SK-MEL-5 (cell line): Measurements from ENCODE around the gene MANBA. TPM values are rescaled to one million over a fixed set of nuclear protein-coding genes. Genes with fewer than 3 reads are reported as not detected.
A peak's percentile ranks its signal among the peaks of the same experiment; 100 is the strongest.
"Not testable (repeated sequence)": the region's sequence is repeated elsewhere in the genome, so short reads cannot be mapped to it uniquely, and the experiment has no call there.

ENCODE experiments used
- DNase-seq: peaks from one replicate; pipeline ENCODE4 v3.0.0-alpha.2; 2016; ENCODE audit warnings: low read depth, low spot score
- in situ Hi-C: cut with HindIII; loops from 2 replicates; pipeline ENCODE4 v1.10.0; 2016; ENCODE audit warnings: low sequenced_read_pairs, high pct_unique_total_duplicates, low pct_unique_long_range_greater_than_20kb
- total RNA-seq: library from RNA; depleted of rRNA; stranded (reverse); fragments of >200 nt; shearing (Covaris generic); gene quantifications from 2 replicates; pipeline ENCODE4 v1.2.3, GENCODE V29; 2014

The MANBA gene
- total RNA-seq, 1 experiment from 2014 or later: 41.7 TPM

DNA sequence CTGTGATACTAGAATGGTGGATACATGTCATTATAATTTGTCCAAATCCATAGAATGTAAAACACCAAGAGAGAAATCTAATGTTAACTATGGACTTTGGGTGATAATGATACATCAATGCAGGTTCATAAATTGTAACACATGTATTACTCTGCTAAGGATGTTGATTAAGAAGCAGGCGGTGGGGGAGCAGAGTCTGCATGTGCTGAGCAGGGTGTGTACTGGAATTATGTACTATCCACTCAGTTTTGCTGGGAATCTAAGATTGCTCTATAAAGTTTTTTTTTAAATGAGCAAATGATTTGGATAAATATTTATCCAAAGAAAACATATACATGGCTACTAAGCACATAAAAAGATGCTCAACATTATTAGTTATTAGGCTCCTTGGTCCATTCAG, 15.0 kb upstream of the MANBA start:
- no peak for DNase-seq
- in situ Hi-C loops: no loop called here

DNA sequence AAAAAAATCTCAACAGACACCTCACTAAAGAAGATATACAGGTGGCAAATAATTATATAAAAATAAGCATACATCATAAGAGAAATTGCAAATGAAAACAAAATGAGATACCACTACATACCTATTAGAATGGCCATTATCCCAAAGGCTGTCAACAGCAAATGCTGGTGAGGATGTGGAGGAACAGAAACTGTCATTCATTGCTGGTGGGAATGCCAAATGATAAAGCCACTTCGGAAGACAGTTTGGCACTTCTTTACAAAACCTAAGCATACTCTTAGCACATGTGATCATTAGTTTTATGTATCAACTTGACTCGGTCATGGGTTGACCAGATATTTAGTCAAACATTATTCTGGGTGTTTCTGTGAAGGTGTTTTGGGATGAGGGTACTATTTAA, 13.5 kb upstream of the MANBA start:
- in situ Hi-C loops: no loop called here
- DNase-seq: no peak

DNA sequence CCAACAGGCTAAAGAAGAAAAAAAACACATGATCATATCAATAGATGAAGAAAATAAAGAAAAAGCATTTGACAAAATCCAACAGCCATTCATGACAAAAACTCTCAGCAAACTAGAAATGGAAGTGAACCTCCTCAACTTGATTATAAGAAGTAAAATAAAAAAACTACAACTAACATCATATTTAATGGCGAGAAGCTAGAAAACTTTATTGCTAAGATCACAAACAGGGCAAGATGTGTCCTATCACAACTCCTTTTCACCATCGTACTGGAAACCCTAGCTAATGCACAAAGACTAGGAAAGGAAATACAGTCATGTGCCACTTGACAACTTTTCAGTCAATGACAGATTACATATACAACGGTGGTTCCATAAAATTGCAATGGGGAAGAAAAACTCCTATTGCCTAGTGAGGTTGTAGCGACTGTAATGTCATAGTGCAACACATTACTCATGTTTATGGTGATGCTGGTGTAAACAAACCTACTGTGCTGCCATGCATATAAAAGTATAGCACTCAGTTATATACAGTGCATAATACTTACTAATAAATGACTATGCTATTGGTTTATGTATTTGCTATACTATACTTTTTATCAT, 12.1 kb upstream of the MANBA start:
- DNase-seq: no peak
- in situ Hi-C loops: no loop called here

DNA sequence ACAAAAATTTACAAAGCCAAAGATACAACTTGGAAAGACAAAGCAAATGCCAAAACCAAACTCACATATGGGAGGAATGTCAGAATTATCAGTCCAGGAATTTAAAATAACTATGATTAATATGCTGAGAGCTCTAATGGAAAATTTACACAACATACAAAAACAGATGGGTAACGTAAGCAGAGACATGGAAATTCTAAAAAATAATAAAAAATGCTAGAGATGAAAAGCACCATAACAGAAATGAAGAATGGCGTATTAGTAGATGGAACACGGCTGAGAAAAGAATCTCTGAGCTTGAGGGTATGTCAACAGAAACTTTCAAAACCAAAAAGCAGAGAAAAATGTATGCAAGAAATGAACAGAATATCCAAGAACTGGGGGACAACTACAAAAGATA, 4.1 kb upstream of the MANBA start:
- no peak for DNase-seq
- in situ Hi-C loops: no loop called here

DNA sequence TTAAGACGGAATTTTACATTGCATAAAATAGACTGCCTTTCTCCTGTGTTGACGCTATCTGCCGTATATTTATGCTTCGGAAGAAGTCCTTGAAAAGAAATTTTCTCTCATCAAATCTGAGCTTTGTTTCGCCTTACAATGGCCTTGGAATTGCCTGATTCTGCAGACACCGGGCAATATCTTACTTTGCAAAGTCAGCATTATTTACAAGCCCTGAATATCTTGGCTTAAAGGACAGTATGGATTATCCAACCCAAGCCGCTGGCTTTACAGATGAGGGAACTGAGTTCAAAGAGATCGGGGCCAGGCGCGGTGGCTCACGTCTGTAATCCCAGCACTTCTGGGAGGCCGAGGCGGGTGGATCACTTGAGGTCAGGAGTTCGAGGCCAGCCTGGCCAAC, 1.1 kb upstream of the MANBA start:
- no peak for DNase-seq
- in situ Hi-C loops: no loop called here

DNA sequence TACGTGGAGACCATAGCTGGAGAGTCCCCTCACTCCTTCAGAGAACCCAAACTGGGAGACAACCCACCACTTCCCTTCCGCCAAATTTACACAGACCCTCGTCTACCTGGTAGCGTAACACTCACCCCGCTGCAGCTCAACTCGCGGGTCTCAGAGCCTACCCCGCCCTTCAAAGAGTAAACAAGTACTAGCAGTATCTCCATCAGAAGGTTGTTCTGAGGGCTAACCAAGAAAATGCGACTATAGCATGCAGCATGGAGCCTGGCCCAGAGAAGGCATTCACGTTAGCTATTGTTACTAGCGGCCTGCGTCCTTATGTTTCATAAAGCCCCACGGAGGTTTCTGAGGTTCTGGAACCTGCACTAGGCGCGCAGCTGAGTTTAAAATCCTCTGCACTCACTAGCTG, 531 bp upstream of the MANBA start:
- in situ Hi-C loops: no loop called here
- DNase-seq: no peak

DNA sequence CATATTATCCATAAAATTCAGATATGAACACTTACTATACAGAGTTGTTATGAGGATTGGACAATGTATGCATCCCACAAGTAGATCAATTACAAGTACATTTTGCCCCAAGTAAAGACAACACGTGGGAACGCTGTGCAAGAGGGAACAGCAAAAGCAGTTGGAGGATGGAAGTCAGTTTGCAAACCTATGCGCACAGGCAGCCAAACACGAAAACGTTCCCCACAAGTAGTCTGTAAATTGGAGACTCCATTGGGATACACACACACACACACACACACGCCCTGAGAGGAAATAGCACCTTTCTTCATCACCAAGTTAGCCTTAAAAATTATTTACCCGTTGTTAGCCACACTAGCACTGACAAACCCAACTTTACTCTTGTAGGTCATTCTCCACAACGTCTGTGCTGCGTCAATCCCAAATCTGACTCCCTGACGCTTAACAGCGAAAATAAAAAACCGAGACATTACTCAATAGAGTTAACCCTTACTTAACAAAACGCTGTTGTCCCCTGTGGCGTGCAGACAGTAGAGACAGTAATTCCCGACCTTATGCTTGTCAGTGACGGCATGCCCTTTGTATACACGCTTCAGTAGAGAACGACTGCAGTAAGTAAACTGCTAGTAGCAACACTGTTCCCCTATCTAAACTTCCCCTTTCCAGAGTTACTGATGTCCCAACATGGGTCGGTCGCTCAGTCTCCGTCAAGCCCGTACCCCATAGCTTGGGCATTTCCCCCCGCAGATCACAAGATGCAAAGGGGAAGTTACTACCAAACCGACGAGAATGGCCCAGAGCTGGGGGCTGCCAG, 730 bp downstream of the MANBA start:
- peak; percentile 38 for DNase-seq
- in situ Hi-C loops: no loop called here

DNA sequence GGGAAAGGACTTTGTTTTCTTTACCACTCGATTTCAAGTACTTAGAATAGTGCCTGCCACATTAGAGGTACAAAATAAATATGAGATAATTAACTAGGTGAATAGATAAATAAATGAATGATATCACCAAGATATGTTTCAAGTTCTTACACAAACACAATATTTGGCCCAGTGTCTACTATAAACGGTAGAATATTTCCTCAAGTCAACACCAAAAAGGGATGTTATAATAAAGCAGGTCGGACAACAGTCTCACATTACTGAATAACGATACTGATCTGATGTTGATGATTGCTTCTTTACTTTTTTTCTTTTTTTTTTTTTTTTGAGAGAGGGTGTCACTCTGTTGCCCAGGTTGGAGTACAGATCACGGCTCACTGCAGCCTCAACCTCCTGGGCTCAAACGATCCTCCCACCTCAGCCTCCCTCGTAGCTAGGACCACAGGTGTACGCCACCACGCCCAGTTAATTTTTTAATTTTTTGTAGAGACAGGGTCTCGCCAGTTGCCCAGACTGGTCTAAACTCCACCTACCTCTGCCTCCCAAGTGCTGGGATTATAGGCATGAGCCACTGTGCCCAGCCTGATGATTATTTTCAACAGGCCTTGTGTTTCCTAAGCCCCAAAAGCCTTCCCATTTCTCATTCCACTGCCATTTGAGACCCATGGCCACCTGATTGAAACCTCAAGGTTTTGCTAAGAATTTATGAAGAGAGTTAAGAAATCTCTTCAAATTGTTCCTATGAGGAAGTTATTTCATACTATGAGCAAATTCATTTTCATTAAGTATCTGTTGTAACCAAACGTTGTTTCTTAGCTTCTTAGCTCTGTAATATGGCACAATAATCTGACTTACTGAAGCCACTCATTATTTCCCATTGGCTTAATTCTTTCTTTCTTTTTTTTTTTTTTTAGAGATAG, 2.3 kb downstream of the MANBA start:
- in situ Hi-C loops: no loop called here

DNA sequence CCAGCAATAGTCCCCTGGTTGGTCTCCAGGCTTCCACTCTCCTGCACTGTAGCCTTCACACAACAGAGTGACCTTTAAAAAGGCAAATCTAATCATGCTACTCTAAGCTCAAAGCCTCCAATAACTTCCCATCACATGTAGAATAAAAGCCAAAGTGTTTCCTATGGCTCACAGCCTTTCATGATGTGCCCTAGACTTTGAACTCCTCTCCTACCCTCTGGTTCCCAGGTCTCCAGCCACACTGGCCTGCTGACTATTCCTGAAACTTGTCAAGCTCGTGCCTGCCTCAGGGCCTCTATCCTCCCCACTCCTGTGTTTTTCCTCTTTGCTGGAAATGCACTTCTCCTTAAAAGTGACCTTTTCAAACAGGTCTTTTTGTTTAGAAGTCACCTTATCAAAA, 3.1 kb downstream of the MANBA start:
- peak; percentile 49 for DNase-seq

More for the DNA sequence above, 2.3 kb downstream of the MANBA start:
- no peak for DNase-seq

DNA sequence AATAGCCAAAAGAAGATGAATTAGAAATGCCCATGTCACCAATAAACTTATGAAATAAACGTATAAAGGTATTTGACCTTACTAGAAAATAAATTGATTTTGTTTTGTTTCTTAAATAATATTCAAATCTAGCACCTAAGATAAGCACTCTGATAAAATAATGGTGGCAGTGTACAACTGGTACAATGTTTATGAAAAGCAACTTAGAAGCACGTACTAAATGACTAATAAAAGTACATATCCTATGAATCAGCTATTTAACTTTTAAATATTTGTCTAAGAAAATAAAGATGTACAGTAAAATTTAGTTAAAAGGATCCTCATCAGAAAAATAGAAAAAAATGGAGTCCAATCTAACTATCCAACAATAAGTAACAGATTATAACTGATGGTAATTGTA, 6.7 kb downstream of the MANBA start:
- no peak for DNase-seq
- in situ Hi-C loops: no loop called here

More for the DNA sequence above, 3.1 kb downstream of the MANBA start:
- in situ Hi-C loops: no loop called here

DNA sequence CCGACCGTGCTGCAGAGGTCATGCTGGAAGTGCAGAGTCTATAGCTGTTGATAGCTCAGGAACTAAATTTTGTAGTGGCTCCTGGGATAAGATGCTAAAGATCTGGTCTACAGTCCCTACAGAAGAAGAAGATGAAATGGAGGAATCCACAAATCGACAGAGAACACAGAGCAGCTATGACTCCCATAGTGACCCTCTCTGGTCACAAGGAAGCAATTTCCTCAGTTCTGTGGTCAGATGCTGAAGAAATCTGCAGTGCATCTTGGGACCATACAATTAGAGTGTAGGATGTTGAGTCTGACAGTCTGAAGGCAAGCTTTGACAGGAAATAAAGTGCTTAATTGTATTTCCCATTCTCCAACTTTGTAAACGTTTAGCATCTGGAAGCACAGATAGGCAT, 8.8 kb downstream of the MANBA start:
- peak; percentile 8 for DNase-seq
- in situ Hi-C loops: no loop called here

DNA sequence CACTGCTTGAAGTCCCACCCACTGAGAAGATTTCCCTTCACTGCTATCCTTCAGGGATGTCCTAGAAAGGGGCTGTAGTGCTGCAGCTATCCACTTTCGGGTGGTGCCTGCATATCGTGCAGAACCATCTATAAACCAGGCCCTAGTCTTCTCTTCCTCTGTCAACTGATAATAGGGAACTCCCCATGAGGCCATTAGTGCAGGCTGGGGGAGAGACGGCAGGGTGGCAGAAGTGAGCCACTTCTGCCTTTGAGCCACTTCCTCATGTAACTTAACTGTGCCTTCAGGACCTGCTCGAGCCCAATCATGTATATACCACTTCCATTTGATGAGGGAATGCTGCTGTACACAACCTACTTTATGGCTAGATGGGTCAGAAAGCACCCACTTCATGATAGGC, 17.4 kb downstream of the MANBA start:
- in situ Hi-C loops, DNase-seq: not testable (repeated sequence)

DNA sequence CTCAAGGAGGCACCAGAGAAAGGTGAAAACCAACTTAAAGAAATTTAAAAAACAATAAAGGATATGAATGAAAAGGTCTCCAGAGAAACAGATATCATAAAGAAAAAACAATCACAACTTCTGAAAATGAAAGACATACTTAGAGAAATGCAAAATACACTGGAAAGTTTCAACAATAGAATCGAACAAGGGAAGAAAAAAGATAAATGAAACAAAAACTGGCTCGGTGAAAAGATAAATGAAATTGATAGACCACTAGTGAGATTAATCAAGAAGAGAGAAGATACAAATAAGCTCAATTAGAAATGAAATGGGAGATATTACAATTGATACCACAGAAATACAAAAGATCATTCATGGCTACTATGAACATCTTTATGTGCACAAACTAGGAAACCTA, 22.0 kb downstream of the MANBA start:
- DNase-seq, in situ Hi-C loops: not testable (repeated sequence)

DNA sequence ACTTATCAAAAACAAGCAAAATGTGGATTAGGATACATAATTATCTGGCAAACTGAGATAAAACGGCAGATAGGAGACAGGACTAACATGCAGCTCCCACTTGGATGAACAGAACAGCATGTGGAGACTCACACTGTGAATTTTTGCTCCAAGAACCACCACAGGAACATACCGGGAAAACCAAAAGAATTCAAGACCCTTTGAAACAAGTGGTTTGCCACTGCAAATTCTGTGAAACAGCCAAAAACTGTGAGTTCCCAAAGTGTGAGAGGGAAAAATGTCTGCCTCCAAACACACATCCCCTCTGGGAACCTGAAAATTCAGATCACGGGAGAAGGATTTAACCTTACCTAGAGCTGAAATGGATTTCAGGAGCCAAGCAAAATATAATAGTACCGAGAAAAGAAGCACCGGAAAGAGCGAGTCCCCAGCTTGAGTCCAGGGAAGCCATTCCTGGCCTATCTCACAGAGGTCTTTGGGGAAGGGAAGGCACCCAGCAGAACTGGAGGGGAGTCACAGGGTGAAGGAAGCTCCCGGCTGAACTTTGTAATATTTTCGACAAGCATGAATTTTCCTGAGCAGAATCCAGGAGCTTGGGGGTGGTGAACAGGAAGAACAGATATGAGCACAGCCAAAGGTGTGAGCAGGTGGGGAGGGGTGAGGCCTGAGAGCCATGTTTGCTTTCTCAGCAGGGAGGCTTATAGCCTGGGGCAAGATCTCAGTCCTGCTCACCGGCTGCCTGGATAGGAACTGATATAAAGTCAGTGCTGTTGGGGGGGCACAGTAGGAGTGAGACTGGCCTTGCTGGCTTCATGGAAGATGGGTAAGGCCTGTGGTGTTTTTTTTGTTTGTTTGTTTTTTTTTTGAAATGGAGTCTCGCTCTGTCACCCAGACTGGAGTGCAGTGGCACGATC, 23.9 kb downstream of the MANBA start:
- in situ Hi-C loops: no loop called here
- DNase-seq: no peak

DNA sequence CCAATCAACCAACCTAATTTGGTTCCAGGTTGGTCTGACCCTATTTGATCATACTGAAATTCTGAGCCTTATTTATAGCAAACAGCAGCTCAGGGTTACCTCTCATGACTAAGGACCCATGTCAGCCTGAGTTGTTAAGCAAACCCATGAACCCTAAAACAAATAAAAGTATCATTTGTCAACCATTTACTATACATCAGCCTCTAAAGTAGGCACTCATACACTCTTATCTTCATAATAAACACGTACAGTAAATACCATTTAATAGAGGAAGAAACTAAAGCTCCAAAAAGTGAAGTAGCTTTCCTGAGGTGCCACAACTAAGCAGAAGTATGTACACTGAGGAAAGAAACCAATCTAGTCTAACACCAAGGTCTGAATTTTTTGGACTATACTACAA, 25.2 kb downstream of the MANBA start:
- no peak for DNase-seq
- in situ Hi-C loops: no loop called here

DNA sequence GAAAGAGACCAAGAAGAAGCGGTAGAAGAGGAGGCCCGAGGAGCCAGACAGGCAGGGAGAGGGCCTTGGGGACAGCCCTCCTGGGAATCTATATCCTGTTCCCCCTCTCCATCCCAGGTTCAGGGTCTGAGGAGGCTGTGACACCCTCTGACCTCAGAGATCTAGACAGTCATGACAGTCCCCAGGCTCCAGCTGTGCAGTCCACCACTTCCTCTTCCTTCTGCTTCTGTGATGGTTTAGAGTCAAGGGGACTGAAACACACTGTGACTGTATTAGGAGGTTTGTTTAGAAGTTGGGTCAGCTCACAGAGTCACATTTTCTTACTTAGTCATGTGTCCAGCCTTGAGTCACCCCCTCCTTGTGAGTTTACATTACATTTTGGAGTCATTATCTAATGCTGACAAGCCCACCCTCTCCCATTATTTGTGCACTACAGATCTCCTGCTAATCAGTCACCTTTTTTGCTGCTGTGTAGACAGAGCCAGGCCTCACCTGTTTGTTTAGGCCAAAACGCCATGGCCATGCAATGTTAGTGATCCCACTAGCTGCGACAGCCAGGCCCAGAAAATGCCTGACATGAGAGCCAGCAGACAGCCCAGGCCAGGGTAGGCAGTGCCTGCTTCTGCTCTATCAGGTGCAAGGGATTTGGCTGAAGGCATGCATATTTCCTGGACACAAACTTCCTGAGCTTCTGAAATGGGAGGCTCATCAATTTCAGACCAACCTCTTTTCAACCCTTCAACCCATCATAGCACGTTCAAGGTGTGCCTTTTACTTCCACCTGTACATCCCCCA, 26.0 kb downstream of the MANBA start:
- DNase-seq: no peak
- in situ Hi-C loops: no loop called here

DNA sequence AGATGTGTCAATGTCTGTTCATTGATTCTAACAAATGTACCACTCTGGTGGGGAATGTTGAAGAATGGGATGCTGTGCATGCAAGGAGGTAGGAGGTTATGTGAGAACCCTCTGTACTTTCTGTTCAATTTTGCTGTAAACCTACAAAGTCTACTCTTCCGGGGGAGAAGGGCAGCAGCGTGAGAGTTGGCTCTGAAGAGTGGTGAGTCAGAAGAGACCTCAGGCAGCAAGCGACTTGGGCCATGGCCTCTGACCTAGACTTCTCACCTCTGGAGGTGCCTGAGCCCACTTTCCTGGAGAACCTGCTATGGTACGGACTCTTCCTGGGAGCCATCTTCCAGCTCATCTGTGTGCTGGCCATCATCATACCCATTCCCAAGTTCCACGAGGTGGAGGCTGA, 26.7 kb downstream of the MANBA start:
- DNase-seq: no peak
- in situ Hi-C loops: no loop called here
